Uterus (tissue), 2 donors: Measurements from ENCODE around the gene ID1.

Experiments
- POLR2A ChIP-seq, 2 donors: fragments of 450-650 bp; IDR thresholded peaks; one replicate each; pipeline ENCODE4 v1.6.1; 2016; ENCODE audit warnings: antibody characterized with exemption in 2 of 2, mild to moderate bottlenecking in 1 of 2, moderate library complexity in 1 of 2
- TF ChIP-seq, protein P1 (sequence below), 4 experiments: fragments of 200-600 bp in 2 of 4; fragments of 450-650 bp in 2 of 4; sonication (generic) in 2 of 4; IDR thresholded peaks; one replicate each; pipeline ENCODE4 v1.5.1; 2016 to 2019; ENCODE audit warnings: antibody characterized with exemption in 4 of 4, mild to moderate bottlenecking in 2 of 4, moderate library complexity in 1 of 4

DNA sequence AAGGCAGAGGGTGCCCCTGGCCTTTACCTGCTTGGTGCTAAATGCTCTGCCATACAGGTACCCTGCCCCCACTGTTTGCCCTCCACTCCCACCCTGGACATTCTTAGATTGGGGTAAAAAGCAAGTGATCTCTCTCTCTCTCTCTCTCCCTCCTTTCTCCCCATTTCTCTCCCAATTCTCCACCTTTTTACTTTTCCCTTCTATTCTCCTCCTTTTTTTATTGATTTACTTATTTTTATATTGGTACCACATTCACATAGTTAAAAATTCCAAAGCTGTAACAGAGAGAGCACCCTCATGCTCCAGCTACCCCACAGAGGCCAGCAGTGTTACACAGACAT, 37.7 kb upstream of the ID1 start:
- TF ChIP-seq, protein P1, sequence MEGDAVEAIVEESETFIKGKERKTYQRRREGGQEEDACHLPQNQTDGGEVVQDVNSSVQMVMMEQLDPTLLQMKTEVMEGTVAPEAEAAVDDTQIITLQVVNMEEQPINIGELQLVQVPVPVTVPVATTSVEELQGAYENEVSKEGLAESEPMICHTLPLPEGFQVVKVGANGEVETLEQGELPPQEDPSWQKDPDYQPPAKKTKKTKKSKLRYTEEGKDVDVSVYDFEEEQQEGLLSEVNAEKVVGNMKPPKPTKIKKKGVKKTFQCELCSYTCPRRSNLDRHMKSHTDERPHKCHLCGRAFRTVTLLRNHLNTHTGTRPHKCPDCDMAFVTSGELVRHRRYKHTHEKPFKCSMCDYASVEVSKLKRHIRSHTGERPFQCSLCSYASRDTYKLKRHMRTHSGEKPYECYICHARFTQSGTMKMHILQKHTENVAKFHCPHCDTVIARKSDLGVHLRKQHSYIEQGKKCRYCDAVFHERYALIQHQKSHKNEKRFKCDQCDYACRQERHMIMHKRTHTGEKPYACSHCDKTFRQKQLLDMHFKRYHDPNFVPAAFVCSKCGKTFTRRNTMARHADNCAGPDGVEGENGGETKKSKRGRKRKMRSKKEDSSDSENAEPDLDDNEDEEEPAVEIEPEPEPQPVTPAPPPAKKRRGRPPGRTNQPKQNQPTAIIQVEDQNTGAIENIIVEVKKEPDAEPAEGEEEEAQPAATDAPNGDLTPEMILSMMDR (IDR thresholded peaks at IDR 0.05), result no peak
- no peak for TF ChIP-seq POLR2A (IDR thresholded peaks at IDR 0.05)
